ENCODE results near the gene PIGT. TPM values are rescaled to one million over a fixed set of nuclear protein-coding genes. Genes with fewer than 3 reads are reported as not detected.

The PIGT gene
- total and polyA plus RNA-seq, 4 experiments from 2014 or later = 81.9 to 92.2 (median 85.1) TPM

GRCh38 chr20:45407067-45407745, 8.7 kb upstream of the PIGT start:
- peak overlapping the region; percentile 65 to 93 (median 88) for H3K27ac Mint-ChIP-seq
- intact Hi-C loops (cut with micrococcal nuclease) = loop anchor here (1.0 kb wide), 1 partner anchor 8 kb away; no protein-coding TSS in a partner anchor
- peaks cover 19% of the 10 kb centered on the region for H3K4me1 ChIP-seq (ENCODE audit: insufficient read depth, low read length)

DNA sequence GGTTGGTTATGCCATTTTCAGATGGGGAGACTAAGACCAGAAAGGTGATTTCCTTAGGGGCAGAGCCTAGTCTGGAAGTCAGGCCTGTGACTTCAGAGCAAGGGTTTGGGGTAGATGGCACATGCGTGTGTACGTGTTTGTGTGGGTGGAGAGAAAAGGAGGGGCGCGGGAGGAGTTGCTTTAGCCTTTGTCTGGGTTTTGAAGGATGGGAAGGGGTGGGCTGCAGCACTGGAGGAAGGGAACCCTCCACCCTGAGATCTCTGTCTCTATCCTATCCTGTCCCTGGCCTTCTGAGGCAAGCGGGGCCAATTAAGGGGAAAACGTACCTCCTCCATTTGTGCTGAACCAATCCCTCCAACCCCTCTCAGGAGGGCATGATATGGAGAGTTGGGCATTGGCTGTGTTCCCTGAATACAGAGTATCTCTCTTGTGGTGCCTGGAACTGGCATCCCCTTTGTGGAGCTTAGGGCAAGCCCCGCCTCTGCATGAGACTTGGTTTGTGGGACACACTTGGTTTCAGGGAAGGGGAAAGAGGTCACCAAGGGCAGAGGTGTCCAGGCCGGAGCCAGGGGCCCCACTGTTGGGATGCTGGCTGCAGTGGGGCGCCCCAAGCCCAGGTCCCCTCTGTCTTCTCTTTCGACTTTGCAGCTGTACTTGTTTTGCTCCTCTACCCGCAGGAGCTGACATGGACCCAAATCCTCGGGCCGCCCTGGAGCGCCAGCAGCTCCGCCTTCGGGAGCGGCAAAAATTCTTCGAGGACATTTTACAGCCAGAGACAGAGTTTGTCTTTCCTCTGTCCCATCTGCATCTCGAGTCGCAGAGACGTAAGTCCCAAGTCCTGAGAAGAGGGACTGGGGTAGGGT, 7.9 kb upstream of the PIGT start, which contains the start of gene DBNDD2:
DBNDD2 (plus strand) TSS at position 507 of the 863 bp plus-strand sequence; CDS start at position 686, 179 bp downstream.
- H3K27ac ChIP-seq (ENCODE audit: low read depth, low read length) = peak within 1 kb of the TSS; percentile 58
- Mint-ChIP-seq H3K27me3 (no peaks in the 10 kb centered on the region), H3K4me3 (peak within 1 kb of the TSS; percentile 78 to 90 (median 82)), H3K9me3 (no peaks in the 10 kb centered on the region), H3K4me1 (peaks cover 12 to 20% (median 15%) of the 10 kb centered on the region in 4 donors), H3K36me3 (peaks cover 3 to 12% of the 10 kb centered on the region in 2 donors), H3K27ac (peak within 1 kb of the TSS; percentile 65 to 93 (median 81))
- ChIA-PET CTCF (ENCODE audit: partially characterized antibody) (interaction anchor here (0.7 to 2.0 kb wide), 7 partner anchors 8 to 47 kb away, joined by 3 to 12 read pairs (median 3); partner anchors contain the start of genes PIGT and SYS1), POLR2A (ENCODE audit: partially characterized antibody) (interaction anchor here (1.0 to 4.5 kb wide), 5 partner anchors 8 to 45 kb away, joined by 3 to 51 read pairs (median 19); partner anchors contain the start of genes PIGT and SYS1)
- intact Hi-C loops (cut with micrococcal nuclease) = loop anchor here (1.0 kb wide), 1 partner anchor 7 kb away; no protein-coding TSS in a partner anchor
- no peaks in the 10 kb centered on the region for H3K36me3 ChIP-seq (ENCODE audit: insufficient read depth, low read length)
- peaks cover 19% of the 10 kb centered on the region for H3K4me1 ChIP-seq (ENCODE audit: insufficient read depth, low read length)
- H3K4me3 ChIP-seq (ENCODE audit: low read length in 2 of 2) = peak within 1 kb of the TSS in 1 of 2 donors; percentile 79
- no peaks in the 10 kb centered on the region for H3K27me3 ChIP-seq (ENCODE audit: insufficient read depth, low read length)
- no peaks in the 10 kb centered on the region for H3K9me3 ChIP-seq (ENCODE audit: control insufficient read depth in 1 of 2, low read length in 2 of 2)
- peak in 1 of 5 donors; percentile 44 for DNase-seq

More at GRCh38 chr20:45407067-45407745, 8.7 kb upstream of the PIGT start:
- Mint-ChIP-seq H3K27me3 (no peaks in the 10 kb centered on the region), H3K4me1 (peaks cover 12 to 20% (median 15%) of the 10 kb centered on the region in 4 donors), H3K36me3 (peaks cover 7 to 12% of the 10 kb centered on the region in 2 donors), H3K4me3 (peak overlapping the region; percentile 78 to 90 (median 82)), H3K9me3 (peaks cover 0 to 2% (median 0%) of the 10 kb centered on the region in 8 donors)
- no peaks in the 10 kb centered on the region for H3K9me3 ChIP-seq (ENCODE audit: control insufficient read depth in 1 of 2, low read length in 2 of 2)
- POLR2A ChIA-PET (ENCODE audit: partially characterized antibody) = interaction anchor here (1.0 to 4.5 kb wide), 5 partner anchors 9 to 44 kb away, joined by 3 to 51 read pairs (median 19); partner anchors contain the start of genes PIGT and SYS1
- peak overlapping the region; percentile 58 for H3K27ac ChIP-seq (ENCODE audit: low read depth, low read length)
- peak in 1 of 5 donors; percentile 45 for DNase-seq
- no peaks in the 10 kb centered on the region for H3K27me3 ChIP-seq (ENCODE audit: insufficient read depth, low read length)
- peak overlapping the region; percentile 36 to 79 for H3K4me3 ChIP-seq (ENCODE audit: low read length in 2 of 2)
- H3K36me3 ChIP-seq (ENCODE audit: insufficient read depth, low read length) = no peaks in the 10 kb centered on the region
- CTCF ChIA-PET (ENCODE audit: partially characterized antibody) = interaction anchor here (0.7 to 2.0 kb wide), 11 partner anchors 9 to 113 kb away, joined by 3 to 12 read pairs (median 3); partner anchors contain the start of genes PIGT and SYS1

DNA sequence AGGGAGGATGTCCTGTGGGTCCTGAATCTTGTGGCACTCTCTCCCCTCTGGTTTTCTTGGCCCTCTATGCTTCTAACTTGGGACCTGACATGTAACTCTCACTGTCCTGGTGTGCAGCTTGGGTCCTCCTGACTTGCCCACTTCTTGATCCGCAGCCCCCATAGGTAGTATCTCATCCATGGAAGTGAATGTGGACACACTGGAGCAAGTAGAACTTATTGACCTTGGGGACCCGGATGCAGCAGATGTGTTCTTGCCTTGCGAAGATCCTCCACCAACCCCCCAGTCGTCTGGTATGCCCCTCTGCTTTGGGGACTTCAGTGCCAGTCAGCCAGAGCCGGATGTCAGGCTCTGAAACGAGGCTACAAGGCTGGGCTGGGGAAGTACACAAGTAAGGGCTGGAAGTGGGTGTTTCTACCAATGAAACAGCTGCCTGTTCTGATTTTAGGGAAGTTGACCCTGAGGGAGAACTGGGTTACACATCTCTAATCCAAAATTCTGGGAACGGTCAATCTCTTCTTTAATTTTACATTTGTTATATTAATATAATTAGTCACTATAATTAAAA, 7.2 kb upstream of the PIGT start:
- intact Hi-C loops (cut with micrococcal nuclease) = no loop called here
- no peak for DNase-seq
- Histone ChIP-seq H3K27me3 (ENCODE audit: insufficient read depth, low read length) (no peaks in the 10 kb centered on the region), H3K4me3 (ENCODE audit: low read length in 2 of 2) (no peak overlapping the region), H3K36me3 (ENCODE audit: insufficient read depth, low read length) (no peaks in the 10 kb centered on the region), H3K9me3 (ENCODE audit: control insufficient read depth in 1 of 2, low read length in 2 of 2) (no peaks in the 10 kb centered on the region), H3K4me1 (ENCODE audit: insufficient read depth, low read length) (peaks cover 19% of the 10 kb centered on the region), H3K27ac (ENCODE audit: low read depth, low read length) (no peak overlapping the region)
- ChIA-PET CTCF (ENCODE audit: partially characterized antibody) (interaction anchor here (0.9 to 1.1 kb wide), 2 partner anchors 21 to 35 kb away, joined by 3 read pairs; no protein-coding TSS in a partner anchor), POLR2A (ENCODE audit: partially characterized antibody) (no interaction called here)
- Mint-ChIP-seq H3K27ac (peak overlapping the region in 6 of 7 donors; percentile 25 to 93 (median 61)), H3K9me3 (no peaks in the 10 kb centered on the region), H3K4me1 (peaks cover 14 to 20% (median 16%) of the 10 kb centered on the region in 4 donors), H3K4me3 (peak overlapping the region in 4 of 8 donors; percentile 17 to 82 (median 51)), H3K27me3 (no peaks in the 10 kb centered on the region), H3K36me3 (peaks cover 3 to 12% of the 10 kb centered on the region in 2 donors)

DNA sequence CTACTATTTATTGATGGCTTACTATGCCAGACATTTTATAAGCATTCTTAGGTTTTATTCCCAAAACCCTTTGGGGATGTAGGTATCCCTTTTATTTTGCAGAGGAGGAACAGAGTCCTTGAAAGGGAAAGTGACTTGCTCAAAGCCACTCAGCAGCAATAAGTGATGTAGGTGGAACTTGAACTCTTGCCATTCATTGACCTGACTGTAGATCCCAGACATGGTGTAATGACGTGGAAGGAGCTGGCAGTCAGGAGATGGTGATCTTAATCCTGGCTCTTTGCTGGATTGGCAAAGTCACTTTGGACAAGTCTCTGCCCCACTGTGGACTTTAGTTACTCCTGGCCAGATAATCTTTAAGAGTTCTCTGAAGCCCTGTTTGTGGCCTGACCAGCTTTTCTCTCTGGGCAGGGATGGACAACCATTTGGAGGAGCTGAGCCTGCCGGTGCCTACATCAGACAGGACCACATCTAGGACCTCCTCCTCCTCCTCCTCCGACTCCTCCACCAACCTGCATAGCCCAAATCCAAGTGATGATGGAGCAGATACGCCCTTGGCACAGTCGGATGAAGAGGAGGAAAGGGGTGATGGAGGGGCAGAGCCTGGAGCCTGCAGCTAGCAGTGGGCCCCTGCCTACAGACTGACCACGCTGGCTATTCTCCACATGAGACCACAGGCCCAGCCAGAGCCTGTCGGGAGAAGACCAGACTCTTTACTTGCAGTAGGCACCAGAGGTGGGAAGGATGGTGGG, 6.2 kb upstream of the PIGT start:
- Mint-ChIP-seq H3K4me1 (peaks cover 13 to 23% (median 15%) of the 10 kb centered on the region in 4 donors), H3K27ac (peak overlapping the region in 2 of 7 donors; percentile 39 to 50), H3K27me3 (no peaks in the 10 kb centered on the region), H3K36me3 (peaks cover 3 to 12% of the 10 kb centered on the region in 2 donors), H3K4me3 (no peak overlapping the region), H3K9me3 (no peaks in the 10 kb centered on the region)
- Histone ChIP-seq H3K4me1 (ENCODE audit: insufficient read depth, low read length) (peaks cover 19% of the 10 kb centered on the region), H3K27ac (ENCODE audit: low read depth, low read length) (no peak overlapping the region), H3K27me3 (ENCODE audit: insufficient read depth, low read length) (no peaks in the 10 kb centered on the region), H3K9me3 (ENCODE audit: control insufficient read depth in 1 of 2, low read length in 2 of 2) (no peaks in the 10 kb centered on the region), H3K4me3 (ENCODE audit: low read length in 2 of 2) (no peak overlapping the region), H3K36me3 (ENCODE audit: insufficient read depth, low read length) (no peaks in the 10 kb centered on the region)
- DNase-seq = no peak
- POLR2A ChIA-PET (ENCODE audit: partially characterized antibody) = interaction anchor here (0.8 to 1.6 kb wide), 2 partner anchors 36 to 42 kb away, joined by 3 to 4 read pairs; no protein-coding TSS in a partner anchor
- CTCF ChIA-PET (ENCODE audit: partially characterized antibody) = interaction anchor here (1.6 to 1.8 kb wide), 2 partner anchors 33 to 36 kb away, joined by 4 to 6 read pairs; no protein-coding TSS in a partner anchor
- intact Hi-C loops (cut with micrococcal nuclease) = no loop called here

DNA sequence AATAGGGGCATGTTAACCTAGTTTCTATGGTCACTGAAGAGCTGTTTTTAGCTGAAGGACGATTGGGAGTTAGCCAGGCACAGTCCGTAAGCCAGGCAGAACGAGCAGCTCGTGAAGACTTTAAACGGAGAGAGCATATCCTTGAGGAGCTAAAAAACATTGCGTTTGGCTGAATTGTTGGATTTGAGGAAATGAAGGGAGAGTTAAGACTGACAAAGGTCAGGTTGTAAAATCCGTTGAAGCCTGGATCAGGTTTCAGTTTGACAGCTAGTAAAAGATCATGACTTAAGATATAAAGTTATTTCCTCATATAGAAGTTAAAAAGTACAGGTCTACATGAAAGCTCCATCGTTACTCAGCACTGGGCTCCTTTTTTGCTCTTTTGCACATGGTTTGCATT, 5.1 kb upstream of the PIGT start:
- Mint-ChIP-seq H3K36me3 (peaks cover 3 to 16% of the 10 kb centered on the region in 2 donors), H3K9me3 (no peaks in the 10 kb centered on the region), H3K4me1 (peaks cover 14 to 27% (median 17%) of the 10 kb centered on the region in 4 donors), H3K4me3 (peak overlapping the region in 1 of 8 donors; percentile 32), H3K27me3 (no peaks in the 10 kb centered on the region), H3K27ac (peak overlapping the region in 1 of 7 donors; percentile 41)
- H3K9me3 ChIP-seq (ENCODE audit: control insufficient read depth in 1 of 2, low read length in 2 of 2) = no peaks in the 10 kb centered on the region
- no peak for DNase-seq
- H3K36me3 ChIP-seq (ENCODE audit: insufficient read depth, low read length) = no peaks in the 10 kb centered on the region
- no peak overlapping the region for H3K27ac ChIP-seq (ENCODE audit: low read depth, low read length)
- ChIA-PET CTCF (ENCODE audit: partially characterized antibody) (interaction anchor here (0.8 to 3.9 kb wide), 6 partner anchors 9 to 47 kb away, joined by 3 to 18 read pairs (median 5); partner anchors contain the start of gene SYS1), POLR2A (ENCODE audit: partially characterized antibody) (interaction anchor here (1.6 to 3.8 kb wide), 2 partner anchors 37 to 48 kb away, joined by 4 to 15 read pairs; partner anchors contain the start of gene SYS1)
- H3K27me3 ChIP-seq (ENCODE audit: insufficient read depth, low read length) = no peaks in the 10 kb centered on the region
- intact Hi-C loops (cut with micrococcal nuclease) = no loop called here
- peaks cover 20% of the 10 kb centered on the region for H3K4me1 ChIP-seq (ENCODE audit: insufficient read depth, low read length)
- no peak overlapping the region for H3K4me3 ChIP-seq (ENCODE audit: low read length in 2 of 2)

- no peak for DNase-seq
- intact Hi-C loops (cut with micrococcal nuclease) = no loop called here
- peak overlapping the region in 1 of 8 donors; percentile 12 for H3K4me3 Mint-ChIP-seq
- peak overlapping the region in 4 of 7 donors; percentile 15 to 79 (median 60) for H3K27ac Mint-ChIP-seq
- no peaks in the 10 kb centered on the region for H3K27me3 ChIP-seq (ENCODE audit: insufficient read depth, low read length)
- peaks cover 22% of the 10 kb centered on the region for H3K4me1 ChIP-seq (ENCODE audit: insufficient read depth, low read length)
- H3K9me3 Mint-ChIP-seq = no peaks in the 10 kb centered on the region
- H3K4me3 ChIP-seq (ENCODE audit: low read length in 2 of 2) = no peak overlapping the region
- H3K36me3 ChIP-seq (ENCODE audit: insufficient read depth, low read length) = no peaks in the 10 kb centered on the region
- H3K27ac ChIP-seq (ENCODE audit: low read depth, low read length) = no peak overlapping the region
- CTCF ChIA-PET (ENCODE audit: partially characterized antibody) = interaction anchor here (0.9 to 3.9 kb wide), 5 partner anchors 10 to 49 kb away, joined by 3 to 18 read pairs (median 11); partner anchors contain the start of gene SYS1
- H3K9me3 ChIP-seq (ENCODE audit: control insufficient read depth in 1 of 2, low read length in 2 of 2) = no peaks in the 10 kb centered on the region
- H3K27me3 Mint-ChIP-seq = no peaks in the 10 kb centered on the region
- peaks cover 15 to 40% (median 25%) of the 10 kb centered on the region in 4 donors for H3K4me1 Mint-ChIP-seq
- POLR2A ChIA-PET (ENCODE audit: partially characterized antibody) = interaction anchor here (1.2 to 3.8 kb wide), 3 partner anchors 8 to 49 kb away, joined by 4 to 15 read pairs (median 10); partner anchors contain the start of gene SYS1
- peaks cover 3 to 24% of the 10 kb centered on the region in 2 donors for H3K36me3 Mint-ChIP-seq
Observed at GRCh38 chr20:45412653-45413052, 3.3 kb upstream of the PIGT start.
